NCI-H345 treated with DMSO at 0.1 percent for 48 hours (cell line): ENCODE data around the gene PTPRC.
"Not testable (repeated sequence)": the region's sequence is repeated elsewhere in the genome, so short reads cannot be mapped to it uniquely, and the experiment has no call there.

Experiments
- DNase-seq: peaks from one replicate; lab custom pipeline; 2025; ENCODE audit not compliant: unreplicated experiment; lab: John Stamatoyannopoulos, UW

The PTPRC gene

GRCh38 chr1:198638894-198639635 lies at the start of gene PTPRC:
Gene PTPRC, plus strand, starts transcription at chr1:198639040. Its CDS starts 229 bp downstream, at chr1:198639269.
- no peak for DNase-seq

GRCh38 chr1:198590454-198590853 lies 48.4 kb upstream of the PTPRC start:
- no peak for DNase-seq

GRCh38 chr1:198595765-198596164 lies 43.1 kb upstream of the PTPRC start:
- DNase-seq: no peak

- DNase-seq: no peak
Observed at GRCh38 chr1:198597690-198598430, 41.0 kb upstream of the PTPRC start.

GRCh38 chr1:198598796-198599321 lies 40.0 kb upstream of the PTPRC start:
- no peak for DNase-seq

- DNase-seq: no peak
Observed at GRCh38 chr1:198599749-198600148, 39.1 kb upstream of the PTPRC start.

GRCh38 chr1:198600906-198601305 lies 37.9 kb upstream of the PTPRC start:
- DNase-seq: no peak

GRCh38 chr1:198601310-198601709 lies 37.5 kb upstream of the PTPRC start:
- not testable (repeated sequence) for DNase-seq

GRCh38 chr1:198601936-198602889 lies 36.6 kb upstream of the PTPRC start:
- no peak for DNase-seq

- DNase-seq: no peak
Observed at GRCh38 chr1:198604975-198605374, 33.9 kb upstream of the PTPRC start.

GRCh38 chr1:198605406-198605805 lies 33.4 kb upstream of the PTPRC start:
- DNase-seq: no peak

GRCh38 chr1:198606020-198606438 lies 32.8 kb upstream of the PTPRC start:
- DNase-seq: no peak

- no peak for DNase-seq
Observed at GRCh38 chr1:198607714-198608113, 31.1 kb upstream of the PTPRC start.

GRCh38 chr1:198610362-198610761 lies 28.5 kb upstream of the PTPRC start:
- DNase-seq: no peak

GRCh38 chr1:198611219-198611618 lies 27.6 kb upstream of the PTPRC start:
- DNase-seq: no peak

- no peak for DNase-seq
Observed at GRCh38 chr1:198612471-198613260, 26.2 kb upstream of the PTPRC start.

- DNase-seq: no peak
Observed at GRCh38 chr1:198617406-198617805, 21.4 kb upstream of the PTPRC start.

GRCh38 chr1:198619375-198620140 lies 19.3 kb upstream of the PTPRC start:
- no peak for DNase-seq

- DNase-seq: no peak
Observed at GRCh38 chr1:198620218-198620617, 18.6 kb upstream of the PTPRC start.
